Mucosa of stomach (tissue), 1 donor: ENCODE measurements around the gene SRGAP2.
"Not testable (repeated sequence)": the region's sequence is repeated elsewhere in the genome, so short reads cannot be mapped to it uniquely, and the experiment has no call there.

Experiments
- H3K27me3 ChIP-seq: one replicate; pipeline ENCODE4 v1.7.0; 2013; ENCODE audit warnings: mild to moderate bottlenecking, low read length; ENCODE audit not compliant: control insufficient read depth, insufficient read depth
- H3K36me3 ChIP-seq: one replicate; pipeline ENCODE4 v1.7.0; 2013; ENCODE audit warnings: low read length; ENCODE audit not compliant: control insufficient read depth, insufficient read depth
- H3K4me1 ChIP-seq: one replicate; pipeline ENCODE4 v1.7.0; 2013; ENCODE audit warnings: mild to moderate bottlenecking, low read length; ENCODE audit not compliant: control insufficient read depth, insufficient read depth
- H3K4me3 ChIP-seq: one replicate; pipeline ENCODE4 v1.7.0; 2013; ENCODE audit warnings: low read length
- H3K9ac ChIP-seq: one replicate; pipeline ENCODE4 v1.7.0; 2013; ENCODE audit warnings: mild to moderate bottlenecking, low read length, moderate library complexity
- H3K9me3 ChIP-seq: one replicate; pipeline ENCODE4 v1.7.0; 2013; ENCODE audit warnings: mild to moderate bottlenecking, low read length, moderate library complexity; ENCODE audit not compliant: control insufficient read depth
- donor health status: Pancreatic carcinoma.

SRGAP2 gene

DNA sequence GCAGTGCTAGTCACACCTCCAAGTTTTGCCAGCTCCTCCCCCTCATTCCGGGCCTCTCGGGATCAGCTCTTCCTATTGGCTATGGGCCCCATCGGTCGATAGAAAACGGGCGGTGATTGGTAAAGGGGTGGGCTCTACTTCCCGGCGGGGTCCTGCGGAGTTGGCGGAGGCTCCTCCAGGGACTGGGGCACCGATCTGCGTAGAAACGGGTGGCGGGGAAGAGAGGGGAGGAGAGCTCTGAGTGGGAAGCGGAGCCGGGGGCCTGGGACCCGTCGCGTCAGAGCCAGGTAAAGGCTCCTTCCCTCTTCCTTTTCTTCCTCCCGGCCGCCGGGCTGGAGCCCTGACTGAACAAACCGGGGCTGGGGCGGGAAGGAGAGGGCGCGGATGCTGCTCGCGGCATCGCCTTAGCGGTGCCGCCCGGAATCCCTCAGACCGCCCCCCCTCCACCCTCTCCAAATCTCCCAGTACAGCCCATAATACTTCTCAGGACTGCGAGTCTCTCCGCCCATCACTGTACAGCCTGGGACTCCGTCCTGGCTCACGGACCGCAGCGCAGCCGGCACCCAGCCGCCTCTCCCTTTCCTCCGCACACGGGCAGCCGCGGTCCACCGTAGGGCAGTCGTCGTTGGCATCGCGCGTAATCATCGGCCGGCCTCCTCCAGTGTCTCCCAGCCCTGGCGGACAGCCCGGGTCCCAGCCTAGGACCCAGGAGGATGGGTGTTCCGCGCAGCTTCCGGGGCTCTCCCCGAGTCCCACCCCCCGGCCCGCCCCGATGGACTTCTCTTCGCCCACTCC, at the start of gene SRGAP2:
Gene SRGAP2 (plus strand): TSS at position 178 of the 795 bp plus-strand sequence. CDS start 2,430 bp downstream, outside the sequence.
- H3K27me3 ChIP-seq, H3K4me3 ChIP-seq, H3K9me3 ChIP-seq, H3K4me1 ChIP-seq, H3K9ac ChIP-seq, H3K36me3 ChIP-seq: not testable (repeated sequence)

- H3K36me3 ChIP-seq, H3K4me1 ChIP-seq, H3K9me3 ChIP-seq, H3K27me3 ChIP-seq, H3K4me3 ChIP-seq, H3K9ac ChIP-seq: not testable (repeated sequence)
Observed at GRCh38 chr1:206167350-206168029, 35.9 kb upstream of the SRGAP2 start.

GRCh38 chr1:206169794-206170193, 33.5 kb upstream of the SRGAP2 start:
- not testable (repeated sequence) for H3K9me3 ChIP-seq, H3K27me3 ChIP-seq, H3K36me3 ChIP-seq, H3K9ac ChIP-seq, H3K4me1 ChIP-seq, H3K4me3 ChIP-seq

DNA sequence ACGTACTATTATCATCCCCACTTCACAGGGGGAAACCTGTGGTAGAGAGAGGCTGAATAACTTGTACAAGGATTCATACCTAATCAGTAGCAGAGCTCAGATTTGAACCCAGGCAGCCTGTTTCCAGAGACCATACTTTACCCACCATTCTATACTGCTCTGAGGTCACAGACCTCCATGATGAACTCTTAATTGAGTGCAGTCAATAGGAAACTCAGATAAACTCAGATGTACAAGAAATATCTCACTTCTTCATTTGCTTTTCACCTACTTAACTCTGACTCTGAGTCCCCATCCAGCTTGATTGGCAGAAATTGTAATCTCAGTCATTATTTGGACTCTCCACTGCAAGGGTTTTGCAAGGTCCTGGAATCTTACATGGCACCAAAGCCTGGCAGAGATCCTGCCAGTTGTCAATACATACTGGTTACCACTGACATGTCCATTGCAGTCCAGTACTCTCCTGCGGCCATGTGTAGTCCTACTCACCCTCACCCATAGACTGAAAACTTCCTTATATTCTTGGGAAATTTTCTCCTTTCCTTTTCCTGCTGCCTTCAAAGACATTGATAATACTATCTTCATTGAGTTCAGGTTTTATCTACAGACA, 30.1 kb upstream of the SRGAP2 start:
- H3K9me3 ChIP-seq, H3K4me3 ChIP-seq, H3K4me1 ChIP-seq, H3K27me3 ChIP-seq, H3K36me3 ChIP-seq, H3K9ac ChIP-seq: not testable (repeated sequence)

- H3K9ac ChIP-seq, H3K9me3 ChIP-seq, H3K36me3 ChIP-seq, H3K27me3 ChIP-seq, H3K4me1 ChIP-seq, H3K4me3 ChIP-seq: not testable (repeated sequence)
Observed at GRCh38 chr1:206174182-206174868, 29.0 kb upstream of the SRGAP2 start.

DNA sequence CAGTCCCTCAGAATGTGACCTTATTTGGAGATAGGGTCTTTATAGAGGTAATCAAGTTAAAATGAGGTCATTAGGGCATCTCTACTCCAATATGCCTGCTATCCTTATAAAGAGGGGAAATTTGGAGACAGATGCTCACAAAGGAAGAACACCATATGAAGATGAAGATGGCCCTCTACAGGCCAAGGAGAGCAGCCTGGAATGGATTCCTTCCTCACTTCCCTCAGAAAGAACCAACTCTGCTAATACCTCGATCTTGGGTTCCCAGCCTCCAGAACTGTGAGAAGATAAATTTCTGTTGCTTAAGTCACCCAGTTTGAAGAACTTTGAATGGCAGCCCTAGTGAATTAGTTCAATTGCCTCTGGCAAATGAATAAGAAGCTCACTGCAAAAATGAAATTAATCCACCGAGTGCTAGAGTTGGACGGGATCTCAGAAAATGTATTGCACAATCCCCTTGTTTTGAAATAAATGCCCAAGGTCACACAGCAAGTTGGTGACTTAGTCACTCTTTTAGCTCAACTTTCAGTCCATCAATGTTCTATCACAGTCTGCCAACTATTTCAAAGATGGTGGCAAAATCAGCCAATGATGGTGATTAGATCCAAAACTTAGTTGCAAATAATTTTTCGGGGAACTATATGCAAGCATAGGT, 27.8 kb upstream of the SRGAP2 start:
- H3K9ac ChIP-seq, H3K27me3 ChIP-seq, H3K9me3 ChIP-seq, H3K4me1 ChIP-seq, H3K36me3 ChIP-seq, H3K4me3 ChIP-seq: not testable (repeated sequence)

DNA sequence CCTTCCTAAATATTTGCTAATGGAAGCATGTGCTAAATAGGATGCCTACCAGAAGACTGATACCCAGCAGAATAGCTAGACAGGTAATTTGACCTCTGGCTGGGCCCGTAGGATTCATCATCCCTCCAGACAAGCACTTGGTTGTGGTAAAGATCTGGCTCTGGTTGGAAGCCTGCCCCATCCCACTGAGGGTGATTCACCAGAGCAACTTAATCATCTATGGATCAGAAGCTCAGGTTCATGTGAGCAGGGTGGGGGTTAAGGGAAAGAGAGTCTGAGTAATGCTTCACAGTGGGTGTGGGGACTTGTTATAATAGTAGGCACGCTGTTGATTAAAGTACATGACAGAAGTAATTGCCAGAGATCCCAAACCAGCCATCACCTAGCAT, 27.2 kb upstream of the SRGAP2 start:
- not testable (repeated sequence) for H3K9ac ChIP-seq

DNA sequence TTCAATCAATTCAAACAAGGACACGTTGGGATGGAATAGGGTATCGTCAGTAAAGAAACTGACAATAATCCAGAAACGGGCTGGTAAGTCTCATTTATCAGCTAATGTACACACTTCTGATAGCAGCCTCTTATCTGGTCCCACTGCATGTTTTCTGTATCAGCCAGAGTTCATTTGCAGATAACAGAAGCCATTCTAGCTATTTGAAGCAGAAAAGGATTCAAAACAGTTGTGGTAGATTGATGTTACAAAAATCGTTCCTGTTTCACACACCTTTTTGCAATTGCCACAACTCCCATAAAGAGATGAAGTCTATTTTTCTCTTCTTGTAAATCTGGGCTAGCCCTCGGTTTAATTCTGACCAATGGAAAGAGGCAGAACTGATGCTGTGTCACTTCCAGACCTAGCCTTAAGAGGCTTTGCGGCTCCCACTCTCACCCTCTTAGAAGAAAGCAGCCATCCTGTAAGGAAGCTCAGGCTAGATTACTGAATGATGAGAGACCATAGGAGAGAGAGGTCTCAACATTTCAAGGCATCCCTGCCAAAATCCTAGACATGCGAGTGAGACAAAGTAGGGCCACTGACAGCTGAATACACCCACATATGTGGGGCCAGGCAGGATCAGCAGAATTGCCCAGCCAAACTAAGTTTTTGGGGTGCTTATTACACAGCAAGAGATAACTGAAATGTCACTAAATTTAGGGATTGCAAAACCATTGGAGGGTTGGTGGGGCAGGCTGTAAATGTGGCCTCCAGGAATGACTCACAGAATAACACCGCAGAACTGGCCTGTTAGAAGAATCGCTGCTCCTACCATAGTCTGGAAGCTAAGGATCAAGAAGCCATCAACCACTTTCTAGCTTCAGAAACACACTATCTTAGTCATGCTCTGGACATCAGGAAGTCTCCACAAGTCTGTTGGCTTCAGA, 25.0 kb upstream of the SRGAP2 start:
- not testable (repeated sequence) for H3K9ac ChIP-seq, H3K4me1 ChIP-seq, H3K9me3 ChIP-seq, H3K27me3 ChIP-seq, H3K36me3 ChIP-seq, H3K4me3 ChIP-seq

More for the DNA sequence above, 27.2 kb upstream of the SRGAP2 start:
- H3K36me3 ChIP-seq, H3K4me3 ChIP-seq, H3K27me3 ChIP-seq, H3K4me1 ChIP-seq, H3K9me3 ChIP-seq: not testable (repeated sequence)

- not testable (repeated sequence) for H3K4me3 ChIP-seq, H3K9me3 ChIP-seq, H3K4me1 ChIP-seq, H3K27me3 ChIP-seq, H3K36me3 ChIP-seq, H3K9ac ChIP-seq
Observed at GRCh38 chr1:206179666-206180065, 23.7 kb upstream of the SRGAP2 start.

GRCh38 chr1:206182368-206183317, 20.7 kb upstream of the SRGAP2 start:
- not testable (repeated sequence) for H3K4me1 ChIP-seq, H3K27me3 ChIP-seq, H3K36me3 ChIP-seq, H3K9me3 ChIP-seq, H3K4me3 ChIP-seq, H3K9ac ChIP-seq
